Left cardiac atrium (tissue), 4 donors: ENCODE measurements around the gene CMSS1. TPM values are rescaled to one million over a fixed set of nuclear protein-coding genes. Genes with fewer than 3 reads are reported as not detected.
A peak's percentile ranks its signal among the peaks of the same experiment; 100 is the strongest.

ENCODE experiments used
- ATAC-seq, 2 donors: fragments of 200-7000 bp; cut with Tn5 transposase; one replicate each; pipeline ENCODE4 v1.9.1; 2020; ENCODE audit warnings: mild to moderate bottlenecking in 2 of 2, moderate library complexity in 2 of 2
- DNase-seq: peaks from one replicate; pipeline ENCODE4 v3.0.0-alpha.2; 2020
- intact Hi-C, 2 donors: fragments of 100-400 bp; cut with DNase I; formaldehyde crosslinking; loops; one replicate each; pipeline versions ENCODE4 v1.14.1 to v1.15.1; 2022 to 2023
- total RNA-seq, 2 donors: library from RNA; stranded (reverse); fragmentation: NEBNext Ultra II Directional; extraction: Animal tissue kit (Norgen Biotek cat#: 25700); gene quantifications; one replicate each; pipeline ENCODE4 v1.2.1, GENCODE V29; 2021
- donor health status: DM: no; HTN: yes; CAD: no.
- donor health status: DM: no; HTN: yes; CAD: no; lungs with severe emphysema.
- donor health status: DM: yes; HTN: yes; CAD: no.
- donor health status: Dilated cardiomyopathy.

The CMSS1 gene
- total RNA-seq, 2 donors from 2014 or later = 28.7 to 33.7 TPM

DNA sequence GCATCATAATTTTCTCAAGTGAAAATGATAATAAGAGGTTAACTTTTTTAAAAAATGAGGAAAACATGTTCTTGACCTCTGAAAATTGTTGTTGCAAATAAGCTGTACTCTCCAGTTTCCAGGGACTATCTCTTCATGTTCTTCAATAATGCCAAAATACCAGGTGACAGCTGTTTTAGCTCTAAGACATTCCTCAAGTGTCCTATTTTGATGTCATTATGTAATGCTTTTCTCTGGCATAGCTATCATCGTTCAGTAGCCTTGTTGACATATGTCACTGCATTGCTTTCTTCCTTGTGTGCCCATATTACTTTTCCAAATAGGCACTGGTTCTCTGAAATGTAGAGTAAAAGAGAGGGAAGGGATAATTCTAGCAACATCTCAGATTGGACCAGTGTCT, 302.4 kb downstream of the CMSS1 start:
- no peak for ATAC-seq
- no peak for DNase-seq
- intact Hi-C loops = no loop called here

- DNase-seq = no peak
- ATAC-seq = no peak
- intact Hi-C loops = no loop called here
These were observed 303.0 kb downstream of the CMSS1 start for GRCh38 chr3:100120693-100121092.

DNA sequence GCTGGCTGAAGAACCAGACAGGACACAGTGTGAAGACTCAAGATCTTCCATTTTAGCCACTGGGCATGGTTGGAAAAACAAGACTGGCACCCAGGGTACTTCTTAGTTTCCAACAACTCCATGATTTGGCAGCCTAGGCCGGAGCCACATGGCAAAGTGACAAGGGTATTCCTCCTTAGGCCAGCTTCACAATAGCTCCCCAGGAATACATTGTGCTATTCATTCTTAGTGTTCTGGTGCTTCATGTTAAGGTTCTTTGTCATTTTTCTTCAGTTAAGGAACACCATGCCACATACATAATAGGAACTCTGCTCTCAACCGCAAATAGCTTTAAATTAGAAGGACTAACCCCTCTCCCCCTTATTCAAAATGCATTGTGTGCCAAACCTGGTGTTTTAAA, 304.7 kb downstream of the CMSS1 start:
- ATAC-seq = no peak

GRCh38 chr3:100123112-100123511, 305.4 kb downstream of the CMSS1 start:
- ATAC-seq (no peak), DNase-seq (no peak)
- intact Hi-C loops = no loop called here

More for the DNA sequence above, 304.7 kb downstream of the CMSS1 start:
- intact Hi-C loops = no loop called here
- DNase-seq = no peak

GRCh38 chr3:100124201-100124761, 306.6 kb downstream of the CMSS1 start:
- ATAC-seq (peak; percentile 31 to 50), DNase-seq (no peak)

GRCh38 chr3:100125161-100125938, 307.7 kb downstream of the CMSS1 start:
- ATAC-seq (peak; percentile 29 to 43), DNase-seq (no peak)
- intact Hi-C loops = no loop called here

More at GRCh38 chr3:100124201-100124761, 306.6 kb downstream of the CMSS1 start:
- intact Hi-C loops = no loop called here

DNA sequence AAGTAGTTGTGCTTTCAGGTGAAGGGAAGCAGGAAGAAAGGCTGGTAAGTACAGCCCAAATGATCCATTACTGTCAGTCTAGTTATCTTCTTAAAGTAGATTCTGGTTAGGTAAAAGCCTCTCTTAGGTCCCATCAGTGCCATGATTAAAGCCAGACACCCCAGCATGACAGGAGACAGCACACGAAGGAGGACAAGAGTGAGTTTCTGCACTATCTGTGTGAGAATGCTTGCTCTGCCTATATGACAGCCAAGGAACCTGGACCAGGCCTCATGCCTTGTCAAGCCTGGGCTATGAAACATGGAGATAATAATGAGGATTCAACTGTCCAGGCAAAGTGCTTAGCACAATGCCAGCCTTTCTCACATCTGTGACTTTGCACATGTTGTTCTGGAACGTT, 310.1 kb downstream of the CMSS1 start:
- no peak for ATAC-seq
- intact Hi-C loops = no loop called here

DNA sequence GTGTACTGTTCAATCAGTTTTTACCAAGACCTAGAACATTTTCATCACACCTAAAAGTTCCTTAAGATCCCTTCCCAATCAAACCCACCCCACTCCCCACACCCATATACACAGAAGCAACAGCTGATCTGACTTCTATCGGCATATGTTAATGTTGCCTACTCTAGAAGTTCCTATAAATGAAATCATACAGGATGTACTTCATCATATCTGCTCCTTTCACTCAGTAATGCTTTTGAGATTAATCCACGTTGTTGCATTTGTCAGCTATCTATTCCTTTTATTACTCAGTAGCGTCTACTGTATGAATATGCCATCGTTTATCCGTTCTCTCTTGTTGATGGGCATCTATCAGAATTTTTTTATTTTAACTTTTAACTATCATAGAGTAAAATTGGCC, 310.9 kb downstream of the CMSS1 start:
- DNase-seq (no peak), ATAC-seq (no peak)
- intact Hi-C loops = no loop called here

More for the DNA sequence above, 310.1 kb downstream of the CMSS1 start:
- no peak for DNase-seq

- DNase-seq (no peak), ATAC-seq (no peak)
- intact Hi-C loops = no loop called here
These were observed 312.3 kb downstream of the CMSS1 start for GRCh38 chr3:100129941-100130340.

- no peak for DNase-seq
- ATAC-seq = no peak
- intact Hi-C loops = no loop called here
These were observed 313.6 kb downstream of the CMSS1 start for GRCh38 chr3:100131241-100131640.

- ATAC-seq (peak; percentile 92 to 95), DNase-seq (no peak)
- intact Hi-C loops = no loop called here
These were observed 319.3 kb downstream of the CMSS1 start for GRCh38 chr3:100136921-100137320.

- no peak for ATAC-seq
- no peak for DNase-seq
- intact Hi-C loops = no loop called here
These were observed 323.3 kb downstream of the CMSS1 start for GRCh38 chr3:100140976-100141375.

GRCh38 chr3:100141586-100141985, 323.9 kb downstream of the CMSS1 start:
- DNase-seq = no peak
- ATAC-seq = no peak
- intact Hi-C loops = no loop called here

- DNase-seq (no peak), ATAC-seq (no peak)
- intact Hi-C loops = no loop called here
These were observed 326.7 kb downstream of the CMSS1 start for GRCh38 chr3:100144255-100144866.

DNA sequence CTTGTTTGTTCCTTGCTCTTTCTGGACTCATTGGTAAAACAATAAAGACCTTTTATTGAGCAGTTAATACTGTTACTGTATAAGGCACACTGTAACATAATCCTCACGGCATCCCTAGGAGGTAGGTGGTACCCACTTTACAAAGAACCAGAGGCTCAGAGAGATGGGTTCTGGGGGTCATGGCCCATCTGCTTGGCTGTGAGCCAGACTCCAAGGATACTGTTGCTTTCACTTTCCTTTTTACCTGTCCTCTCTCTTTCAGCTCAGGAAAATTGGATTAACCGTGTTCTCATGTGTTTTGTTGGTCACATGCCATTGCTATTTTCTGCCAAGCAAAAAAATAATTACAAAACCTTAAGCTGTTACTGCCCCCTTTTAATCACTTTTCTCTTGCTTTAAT, 331.5 kb downstream of the CMSS1 start:
- no peak for ATAC-seq

GRCh38 chr3:100149713-100150415, 332.2 kb downstream of the CMSS1 start:
- intact Hi-C loops = no loop called here
- no peak for DNase-seq
- ATAC-seq = no peak

More for the DNA sequence above, 331.5 kb downstream of the CMSS1 start:
- no peak for DNase-seq
- intact Hi-C loops = no loop called here

DNA sequence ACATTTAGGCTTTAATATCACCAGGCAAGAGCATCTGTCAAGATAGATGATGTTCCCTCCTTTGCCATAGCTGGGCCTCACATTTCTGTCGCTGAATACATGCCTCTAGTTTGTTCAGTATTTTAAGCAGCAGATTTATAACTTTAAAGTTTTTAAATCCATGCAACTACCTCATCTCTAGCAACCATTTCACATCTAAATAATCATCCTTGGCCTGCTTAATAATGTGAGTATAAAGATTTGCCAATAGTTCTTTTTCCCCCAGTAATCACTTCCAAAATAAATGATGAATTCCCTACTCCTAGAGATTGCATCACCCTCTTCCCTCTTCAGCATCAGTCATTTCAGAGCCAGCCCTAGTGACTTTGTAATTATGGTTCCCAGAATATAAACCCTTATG, 332.8 kb downstream of the CMSS1 start:
- peak; percentile 74 to 86 for ATAC-seq
- intact Hi-C loops = no loop called here
- DNase-seq = no peak

DNA sequence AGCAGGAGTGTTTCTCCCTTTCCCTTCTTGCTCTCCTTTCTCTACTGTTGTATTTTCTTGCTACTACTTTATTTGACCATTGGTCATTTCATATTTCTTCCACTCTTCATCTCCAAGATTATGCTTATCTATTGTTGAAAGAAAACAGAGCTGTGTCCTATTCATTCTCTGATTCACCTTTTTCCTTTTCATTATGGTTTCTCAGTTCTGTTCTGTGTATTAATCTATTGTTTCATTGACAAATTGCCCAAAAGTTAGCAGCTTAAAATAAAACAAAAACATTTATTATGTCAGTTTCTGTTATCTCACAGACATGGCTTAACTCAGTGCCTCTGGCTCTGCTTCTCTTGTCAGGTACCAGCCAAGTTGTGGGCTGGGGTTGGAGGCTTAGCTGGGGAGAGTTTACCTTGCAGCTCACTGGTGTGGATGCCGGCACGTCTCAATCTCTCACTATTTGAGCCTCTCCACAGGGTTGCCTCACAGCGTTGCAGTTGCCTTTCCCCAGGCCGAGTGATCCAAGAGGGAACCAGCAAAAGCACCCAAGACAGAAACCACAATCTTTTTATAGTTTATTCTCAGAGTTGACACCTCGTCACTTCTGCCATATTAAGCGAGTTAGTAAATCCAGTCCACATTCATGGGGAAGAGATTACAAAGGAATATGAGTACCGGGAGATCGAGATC, 333.5 kb downstream of the CMSS1 start:
- ATAC-seq (peak; percentile 64 to 76), DNase-seq (no peak)
- intact Hi-C loops = no loop called here

DNA sequence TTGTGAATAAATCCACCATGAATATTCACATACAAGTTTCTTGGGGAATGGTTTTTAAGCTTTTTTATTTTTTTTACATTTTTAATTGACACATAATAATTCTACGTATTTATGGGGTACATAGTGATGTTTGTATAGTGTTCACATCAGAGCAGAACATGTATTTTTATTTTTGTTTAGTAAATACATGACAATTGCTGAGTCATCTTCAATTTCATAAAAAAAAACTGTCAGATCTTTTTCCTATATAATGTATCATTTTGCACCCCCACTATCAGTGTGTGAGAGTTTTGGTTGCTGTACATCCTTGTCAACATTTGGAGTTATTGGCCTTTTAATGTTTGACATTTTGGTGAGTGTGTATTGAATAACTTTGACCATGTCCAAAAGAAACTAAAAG, 336.5 kb downstream of the CMSS1 start:
- ATAC-seq (no peak), DNase-seq (no peak)
- intact Hi-C loops = no loop called here
